Measurements from ENCODE around the gene UBR3. TPM values are rescaled to one million over a fixed set of nuclear protein-coding genes. Genes with fewer than 3 reads are reported as not detected.
"Not testable (repeated sequence)": the region's sequence is repeated elsewhere in the genome, so short reads cannot be mapped to it uniquely, and the experiment has no call there.

Gene UBR3
- total RNA-seq, 1 donor from 2014 or later = 30.9 TPM

- TF ChIP-seq CTCF (IDR thresholded peaks at IDR 0.05) = no peak
- no peak for DNase-seq (ENCODE audit: low spot score)
- no peak overlapping the region for H3K4me3 Mint-ChIP-seq (ENCODE audit: unreplicated experiment)
- H3K36me3 Mint-ChIP-seq (ENCODE audit: low read depth) = no peaks in the 10 kb centered on the region
- H3K27me3 Mint-ChIP-seq (ENCODE audit: low read depth) = no peaks in the 10 kb centered on the region
- no peaks in the 10 kb centered on the region for H3K9me3 Mint-ChIP-seq (ENCODE audit: low read depth)
- no peak overlapping the region for H3K27ac Mint-ChIP-seq (ENCODE audit: unreplicated experiment)
- H3K4me1 Mint-ChIP-seq (ENCODE audit: low read depth) = no peaks in the 10 kb centered on the region
Measured at GRCh38 chr2:170106102-170106840, 279.0 kb downstream of the UBR3 start.

- Mint-ChIP-seq H3K9me3 (ENCODE audit: low read depth) (peaks cover 8% of the 10 kb centered on the region), H3K4me1 (ENCODE audit: low read depth) (no peaks in the 10 kb centered on the region), H3K4me3 (ENCODE audit: unreplicated experiment) (no peak overlapping the region), H3K27me3 (ENCODE audit: low read depth) (no peaks in the 10 kb centered on the region), H3K36me3 (ENCODE audit: low read depth) (no peaks in the 10 kb centered on the region), H3K27ac (ENCODE audit: unreplicated experiment) (no peak overlapping the region)
- DNase-seq (ENCODE audit: low spot score) = no peak
- TF ChIP-seq CTCF (IDR thresholded peaks at IDR 0.05) = no peak
Measured at GRCh38 chr2:170113168-170113894, 286.1 kb downstream of the UBR3 start.

GRCh38 chr2:170115501-170116229, 288.4 kb downstream of the UBR3 start:
- DNase-seq (ENCODE audit: low spot score) = no peak
- Mint-ChIP-seq H3K4me3 (ENCODE audit: unreplicated experiment) (no peak overlapping the region), H3K36me3 (ENCODE audit: low read depth) (no peaks in the 10 kb centered on the region), H3K27me3 (ENCODE audit: low read depth) (no peaks in the 10 kb centered on the region), H3K9me3 (ENCODE audit: low read depth) (peaks cover 8% of the 10 kb centered on the region), H3K4me1 (ENCODE audit: low read depth) (no peaks in the 10 kb centered on the region), H3K27ac (ENCODE audit: unreplicated experiment) (no peak overlapping the region)
- no peak for TF ChIP-seq CTCF (IDR thresholded peaks at IDR 0.05)

- no peak for TF ChIP-seq CTCF (IDR thresholded peaks at IDR 0.05)
- H3K27ac Mint-ChIP-seq (ENCODE audit: unreplicated experiment) = no peak overlapping the region
- no peak for DNase-seq (ENCODE audit: low spot score)
- no peak overlapping the region for H3K4me3 Mint-ChIP-seq (ENCODE audit: unreplicated experiment)
- H3K36me3 Mint-ChIP-seq (ENCODE audit: low read depth) = no peaks in the 10 kb centered on the region
- peaks cover 8% of the 10 kb centered on the region for H3K9me3 Mint-ChIP-seq (ENCODE audit: low read depth)
- no peaks in the 10 kb centered on the region for H3K27me3 Mint-ChIP-seq (ENCODE audit: low read depth)
- H3K4me1 Mint-ChIP-seq (ENCODE audit: low read depth) = peaks cover 14% of the 10 kb centered on the region
Measured at GRCh38 chr2:170118641-170119040, 291.4 kb downstream of the UBR3 start.

- H3K4me3 Mint-ChIP-seq (ENCODE audit: unreplicated experiment); H3K27ac Mint-ChIP-seq (ENCODE audit: unreplicated experiment): not testable (repeated sequence)
Measured at GRCh38 chr2:170119326-170119725, 292.1 kb downstream of the UBR3 start.

More at GRCh38 chr2:170119326-170119725, 292.1 kb downstream of the UBR3 start:
- not testable (repeated sequence) for H3K9me3 Mint-ChIP-seq (ENCODE audit: low read depth); H3K27me3 Mint-ChIP-seq (ENCODE audit: low read depth); H3K36me3 Mint-ChIP-seq (ENCODE audit: low read depth); DNase-seq (ENCODE audit: low spot score)
- peaks cover 16% of the 10 kb centered on the region for H3K4me1 Mint-ChIP-seq (ENCODE audit: low read depth)

Measured in chondrocyte (in vitro differentiated cells).